Purkinje cell (primary cell): ENCODE measurements around the gene VCX2. TPM values are rescaled to one million over a fixed set of nuclear protein-coding genes. Genes with fewer than 3 reads are reported as not detected.

Experiments
- polyA plus RNA-seq: library from polyadenylated mRNA; unstranded; fragments of >200 nt; fragmentation: Nextera tagmentation; gene quantifications from 2 replicates; pipeline ENCODE4 v1.2.1, GENCODE V29; 2014

Gene VCX2
- not detected in 2 replicates for polyA plus RNA-seq

DNA sequence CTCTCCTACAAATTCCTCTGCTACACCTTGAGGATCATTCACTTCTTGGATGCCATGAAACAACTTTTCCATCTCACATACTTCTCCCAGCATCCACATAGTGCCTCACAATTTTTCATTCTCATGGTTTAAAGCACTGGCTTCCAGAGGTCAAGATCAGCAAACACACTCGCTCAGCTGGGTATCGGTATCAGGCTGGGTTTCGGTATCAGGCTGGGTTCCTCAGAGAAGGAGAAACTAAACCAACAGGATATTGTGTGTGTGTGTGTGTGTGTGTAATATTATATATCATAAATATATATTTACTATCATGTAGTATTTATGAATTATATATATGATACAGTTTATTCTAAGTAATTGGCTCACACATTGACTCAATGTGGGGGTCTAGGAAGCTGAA, at the start of gene VCX2:
TSS of gene VCX2 (minus strand) at position 99 of the 400 bp plus-strand sequence. CDS start 624 bp downstream, outside the sequence.

Other genes starting within 250 kb of the VCX2 start
- gene PNPLA4, start 243.9 kb downstream of the VCX2 start, polyA plus RNA-seq: 19.3 and 21.3 TPM in 2 replicates